GM12873 (cell line): Measurements from ENCODE around the gene SSBP4.

Experiments
- CTCF ChIP-seq: IDR thresholded peaks from 2 replicates; pipeline ENCODE4 v1.5.1; 2012; ENCODE audit warnings: low read depth, mild to moderate bottlenecking, moderate library complexity, low read length, control low read depth; ENCODE audit not compliant: insufficient read depth; ENCODE audit errors: missing control alignments

Gene SSBP4

GRCh38 chr19:18480006-18480691 is 61.0 kb downstream of the SSBP4 start:
- TF ChIP-seq CTCF = no peak

GRCh38 chr19:18481505-18482222 is 62.5 kb downstream of the SSBP4 start:
- TF ChIP-seq CTCF = no peak

- TF ChIP-seq CTCF = no peak
Measured at GRCh38 chr19:18483119-18483890, 64.1 kb downstream of the SSBP4 start.
